ENCODE data around the gene TRUB1.

TRUB1 gene

DNA sequence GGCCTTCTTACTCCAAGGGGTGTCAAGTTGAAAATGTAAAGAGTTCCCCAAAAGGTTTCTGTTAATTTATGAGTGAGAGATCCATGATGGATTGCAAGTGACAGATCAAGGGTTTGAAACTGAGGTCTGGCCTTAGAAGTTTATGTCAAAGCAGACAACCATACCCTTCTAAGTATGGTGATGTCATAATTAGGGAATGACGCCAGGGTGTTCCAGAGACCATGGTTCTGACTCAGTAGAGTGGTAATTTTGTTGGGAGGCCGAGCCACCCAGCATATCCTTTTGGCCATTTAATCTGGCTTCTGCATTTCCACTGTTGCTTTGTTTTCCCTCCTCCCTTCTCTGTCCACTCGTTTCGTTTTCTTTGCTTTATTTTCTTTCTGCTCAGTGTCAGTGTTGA, 2.7 kb downstream of the TRUB1 start:
- peaks cover 57% of the 10 kb centered on the region for H3K36me3 Mint-ChIP-seq
- no peak overlapping the region for H3K4me3 Mint-ChIP-seq
- no peak overlapping the region for H3K27ac Mint-ChIP-seq

DNA sequence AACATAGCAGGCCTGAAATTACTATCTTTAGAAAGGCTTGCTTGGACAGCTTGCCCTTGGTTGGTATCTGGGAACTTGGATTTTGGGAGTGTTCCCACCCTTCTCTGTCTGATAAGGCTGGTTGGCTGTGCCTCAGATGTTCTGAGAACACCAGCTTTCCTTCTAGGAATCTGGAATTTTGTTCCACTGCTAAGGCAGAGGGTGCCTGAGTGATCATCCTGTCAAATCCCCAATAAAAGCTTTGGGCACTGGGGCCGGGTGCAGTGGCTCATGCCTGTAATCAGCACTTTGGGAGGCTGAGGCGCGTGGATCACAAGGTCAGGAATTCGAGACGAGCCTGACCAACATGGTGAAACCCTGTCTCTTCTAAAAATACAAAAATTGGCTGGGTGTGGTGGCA, 5.0 kb downstream of the TRUB1 start:
- ATAC-seq = no peak
- Mint-ChIP-seq H3K27ac (no peak overlapping the region), H3K9me3 (no peaks in the 10 kb centered on the region), H3K4me3 (no peak overlapping the region), H3K4me1 (peaks cover 27% of the 10 kb centered on the region), H3K36me3 (peaks cover 80% of the 10 kb centered on the region)
- DNase-seq (ENCODE audit: low spot score in 2 of 2) = no peak

More for the DNA sequence above, 2.7 kb downstream of the TRUB1 start:
- DNase-seq (ENCODE audit: low spot score in 2 of 2) (no peak), ATAC-seq (no peak)
- Mint-ChIP-seq H3K9me3 (no peaks in the 10 kb centered on the region), H3K4me1 (peaks cover 23% of the 10 kb centered on the region)

DNA sequence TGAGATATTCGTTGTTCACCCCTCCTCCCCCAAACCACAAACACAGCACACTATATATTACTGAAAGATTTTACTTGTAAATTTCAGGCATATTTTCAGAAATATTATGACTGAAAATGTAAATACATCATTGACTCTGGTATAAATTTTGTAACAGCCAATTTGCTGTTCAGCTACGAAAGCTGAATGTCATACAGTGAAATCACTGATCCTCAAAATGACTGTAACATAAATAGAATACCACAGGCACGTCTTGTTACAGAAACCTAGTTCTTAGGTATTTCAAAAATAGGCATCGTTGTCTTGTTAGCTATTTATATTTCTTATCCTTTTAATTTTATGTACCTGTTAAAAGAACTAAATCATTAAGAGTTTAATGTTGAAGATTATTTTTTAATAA, 15.1 kb downstream of the TRUB1 start:
- ATAC-seq (peak; percentile 55), DNase-seq (ENCODE audit: low spot score in 2 of 2) (no peak)
- Mint-ChIP-seq H3K36me3 (peaks cover 47% of the 10 kb centered on the region), H3K27ac (no peak overlapping the region), H3K9me3 (no peaks in the 10 kb centered on the region), H3K4me3 (no peak overlapping the region), H3K4me1 (peaks cover 56% of the 10 kb centered on the region)

DNA sequence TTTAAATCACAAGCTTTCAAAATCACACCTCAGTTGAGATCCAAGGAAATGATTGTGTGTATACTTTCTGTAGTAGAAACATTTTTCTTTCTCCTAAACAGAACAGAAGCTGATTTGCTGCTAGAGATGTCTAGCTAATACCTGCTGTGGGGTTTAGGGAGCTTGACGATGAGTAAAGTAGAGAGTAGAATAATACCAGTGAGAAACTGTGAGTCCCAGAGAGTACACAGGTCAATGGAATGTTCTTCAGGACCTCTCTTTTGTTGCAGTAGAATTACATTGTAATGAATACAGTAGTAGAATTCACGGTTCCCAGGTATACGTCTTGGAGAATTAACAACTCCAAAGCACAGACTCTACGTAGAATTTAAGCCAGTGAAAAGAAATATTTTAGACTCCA, 18.0 kb downstream of the TRUB1 start:
- Mint-ChIP-seq H3K27ac (no peak overlapping the region), H3K9me3 (no peaks in the 10 kb centered on the region), H3K4me3 (no peak overlapping the region), H3K4me1 (peaks cover 30% of the 10 kb centered on the region), H3K36me3 (peaks cover 34% of the 10 kb centered on the region)
- ATAC-seq (no peak), DNase-seq (ENCODE audit: low spot score in 2 of 2) (no peak)

DNA sequence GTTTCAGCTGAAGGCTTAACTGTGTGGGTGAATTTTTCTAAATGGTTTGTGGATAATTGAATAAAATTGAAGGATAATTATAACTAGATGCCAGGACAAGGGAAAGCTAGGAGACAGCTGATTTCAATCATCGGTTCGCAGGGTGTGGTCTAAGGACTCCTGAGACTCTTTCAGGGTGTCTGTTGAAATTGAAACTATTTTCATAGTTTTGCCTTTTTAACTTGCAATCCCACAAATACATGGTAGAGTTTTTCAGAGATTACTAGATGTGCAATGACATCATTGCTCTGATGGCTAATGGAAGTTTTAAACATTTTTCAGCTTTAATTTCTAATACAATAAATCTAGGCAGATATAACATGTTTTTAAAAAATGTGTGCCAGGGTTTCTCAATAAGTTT, 18.5 kb downstream of the TRUB1 start:
- ATAC-seq (peak; percentile 36), DNase-seq (ENCODE audit: low spot score in 2 of 2) (no peak)
- Mint-ChIP-seq H3K9me3 (no peaks in the 10 kb centered on the region), H3K27ac (no peak overlapping the region), H3K36me3 (peaks cover 34% of the 10 kb centered on the region), H3K4me3 (no peak overlapping the region), H3K4me1 (peaks cover 30% of the 10 kb centered on the region)

DNA sequence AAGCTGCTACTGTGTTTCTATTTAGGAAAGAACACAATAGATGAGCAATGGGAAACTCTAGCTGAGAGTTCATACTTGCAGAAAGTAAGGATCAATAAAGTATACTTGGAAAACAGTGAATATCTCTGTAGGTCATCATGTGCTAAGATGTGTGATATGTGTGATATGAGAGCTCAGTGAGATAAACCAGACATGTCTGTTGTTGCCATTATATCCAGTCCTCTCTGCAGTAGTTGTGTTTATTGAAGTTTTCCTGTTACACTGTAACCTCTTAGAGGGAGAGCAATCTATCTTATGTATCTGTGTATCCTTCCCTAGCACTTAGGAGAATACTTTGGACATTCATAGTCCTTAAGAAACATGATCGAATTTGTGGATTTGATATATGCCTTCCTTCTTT, 19.1 kb downstream of the TRUB1 start:
- ATAC-seq = no peak
- Mint-ChIP-seq H3K27ac (no peak overlapping the region), H3K9me3 (no peaks in the 10 kb centered on the region), H3K4me3 (no peak overlapping the region), H3K4me1 (peaks cover 30% of the 10 kb centered on the region), H3K36me3 (peaks cover 28% of the 10 kb centered on the region)
- DNase-seq (ENCODE audit: low spot score in 2 of 2) = no peak

DNA sequence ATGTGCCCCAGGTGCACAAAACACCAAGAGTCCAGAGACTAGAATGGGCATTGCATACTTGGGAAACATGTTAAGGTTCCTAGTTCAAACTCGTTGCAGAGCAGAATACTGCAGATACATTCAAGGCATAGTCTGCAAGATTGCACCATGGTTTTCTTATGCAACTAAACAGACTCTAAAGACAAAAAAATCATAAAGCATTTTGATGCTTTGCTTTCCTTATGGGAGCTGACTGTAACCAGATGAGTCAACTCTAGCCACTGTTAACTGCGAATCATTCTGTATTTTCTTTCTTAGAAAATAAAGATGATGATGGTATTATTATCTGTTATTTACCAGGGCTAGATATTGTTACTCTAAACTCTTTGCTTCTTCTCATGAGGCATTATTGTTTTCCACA, 19.7 kb downstream of the TRUB1 start:
- H3K9me3 Mint-ChIP-seq = no peaks in the 10 kb centered on the region
- peak; percentile 52 for ATAC-seq
- peaks cover 27% of the 10 kb centered on the region for H3K36me3 Mint-ChIP-seq
- DNase-seq (ENCODE audit: low spot score in 2 of 2) = no peak
- H3K4me3 Mint-ChIP-seq = no peak overlapping the region
- no peak overlapping the region for H3K27ac Mint-ChIP-seq
- H3K4me1 Mint-ChIP-seq = peaks cover 30% of the 10 kb centered on the region

DNA sequence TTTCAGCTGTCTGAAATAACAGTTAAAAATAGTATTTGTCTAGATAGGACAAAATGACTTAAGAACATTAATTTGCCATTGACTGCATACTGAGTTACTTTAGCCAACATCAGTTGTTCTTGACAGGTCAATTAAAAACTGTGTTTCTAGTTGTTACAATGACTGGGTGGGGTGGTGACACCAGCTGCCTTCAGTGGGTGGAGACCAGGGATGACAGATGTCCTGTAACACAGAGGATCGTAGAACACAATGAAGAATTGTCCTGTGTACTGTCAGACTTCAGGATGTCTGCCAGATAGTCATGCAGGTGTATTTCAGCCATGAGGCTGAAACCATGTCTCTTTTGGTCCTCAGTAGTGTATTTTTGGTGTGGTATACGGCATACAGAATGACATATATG, 24.4 kb downstream of the TRUB1 start:
- ATAC-seq (no peak), DNase-seq (ENCODE audit: low spot score in 2 of 2) (no peak)
- H3K27ac Mint-ChIP-seq = no peak overlapping the region
- H3K4me3 Mint-ChIP-seq = no peak overlapping the region
- H3K36me3 Mint-ChIP-seq = peaks cover 21% of the 10 kb centered on the region
- H3K9me3 Mint-ChIP-seq = no peaks in the 10 kb centered on the region
- H3K4me1 Mint-ChIP-seq = peaks cover 13% of the 10 kb centered on the region

DNA sequence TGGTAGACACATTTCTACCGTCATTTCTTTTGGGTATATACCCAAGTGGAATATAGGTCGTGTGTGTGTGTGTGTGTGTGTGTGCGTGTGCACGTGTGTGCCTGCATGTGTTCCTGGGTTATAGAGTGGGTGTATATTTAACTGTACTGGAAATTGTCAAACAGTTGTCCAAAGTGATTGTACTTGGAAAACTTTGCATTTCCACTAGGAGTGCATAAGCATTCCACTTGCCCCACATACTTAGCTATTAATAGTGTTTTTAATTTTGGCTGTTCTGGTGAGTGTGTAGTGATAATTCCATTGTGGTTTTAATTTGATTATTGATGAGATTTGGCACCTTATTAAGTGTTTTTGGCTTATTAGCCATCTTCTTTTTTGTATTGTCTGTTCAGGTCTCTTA, 25.9 kb downstream of the TRUB1 start:
- Mint-ChIP-seq H3K4me1 (peaks cover 18% of the 10 kb centered on the region), H3K36me3 (peaks cover 21% of the 10 kb centered on the region), H3K9me3 (no peaks in the 10 kb centered on the region), H3K4me3 (no peak overlapping the region), H3K27ac (no peak overlapping the region)
- ATAC-seq (no peak), DNase-seq (ENCODE audit: low spot score in 2 of 2) (no peak)

DNA sequence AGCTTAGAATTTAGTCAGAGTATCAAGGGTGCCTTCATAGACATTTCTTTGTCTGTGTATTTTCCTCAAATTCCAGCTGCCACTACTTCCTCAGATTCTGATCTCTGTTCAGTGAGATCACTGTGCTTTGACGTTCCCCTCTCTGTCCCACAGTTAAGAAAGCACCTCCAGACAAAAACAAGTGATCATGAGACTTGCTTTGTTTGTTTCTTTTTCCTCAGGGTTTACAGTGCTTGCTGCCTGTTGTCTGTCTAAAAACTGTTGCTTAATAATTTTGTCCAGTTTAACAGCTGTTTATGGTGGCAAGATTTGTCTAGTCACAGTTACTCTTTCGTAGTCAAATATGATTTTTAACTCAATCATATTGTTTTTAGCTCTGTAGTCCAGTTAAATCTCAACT, 29.1 kb downstream of the TRUB1 start:
- DNase-seq (ENCODE audit: low spot score in 2 of 2) (no peak), ATAC-seq (no peak)
- H3K4me3 Mint-ChIP-seq = no peak overlapping the region
- peaks cover 9% of the 10 kb centered on the region for H3K36me3 Mint-ChIP-seq
- peaks cover 26% of the 10 kb centered on the region for H3K4me1 Mint-ChIP-seq
- H3K9me3 Mint-ChIP-seq = no peaks in the 10 kb centered on the region
- H3K27ac Mint-ChIP-seq = peak overlapping the region; percentile 38

DNA sequence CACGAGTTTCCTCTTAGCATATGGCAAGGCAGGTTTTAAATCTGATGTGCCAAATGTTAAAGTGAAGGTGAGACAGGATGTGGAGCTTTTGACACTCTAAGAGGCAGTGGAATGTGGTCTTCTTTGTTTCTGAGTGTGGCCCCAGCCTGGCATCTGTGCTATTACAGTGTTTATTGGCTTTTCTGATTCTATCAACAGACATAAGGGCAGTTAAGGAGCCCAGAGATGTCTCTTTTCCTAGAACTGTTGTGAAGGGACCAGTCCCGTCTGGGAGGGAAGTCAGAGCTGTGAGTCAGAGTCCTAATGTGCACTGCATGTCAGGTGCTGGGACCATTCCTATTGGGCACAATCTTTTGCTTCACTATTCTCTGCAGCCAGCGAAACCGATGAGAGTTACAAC, 32.5 kb downstream of the TRUB1 start:
- peaks cover 26% of the 10 kb centered on the region for H3K4me1 Mint-ChIP-seq
- H3K4me3 Mint-ChIP-seq = no peak overlapping the region
- DNase-seq (ENCODE audit: low spot score in 2 of 2) (no peak), ATAC-seq (peak; percentile 54)
- peaks cover 35% of the 10 kb centered on the region for H3K36me3 Mint-ChIP-seq
- no peak overlapping the region for H3K27ac Mint-ChIP-seq
- H3K9me3 Mint-ChIP-seq = no peaks in the 10 kb centered on the region

DNA sequence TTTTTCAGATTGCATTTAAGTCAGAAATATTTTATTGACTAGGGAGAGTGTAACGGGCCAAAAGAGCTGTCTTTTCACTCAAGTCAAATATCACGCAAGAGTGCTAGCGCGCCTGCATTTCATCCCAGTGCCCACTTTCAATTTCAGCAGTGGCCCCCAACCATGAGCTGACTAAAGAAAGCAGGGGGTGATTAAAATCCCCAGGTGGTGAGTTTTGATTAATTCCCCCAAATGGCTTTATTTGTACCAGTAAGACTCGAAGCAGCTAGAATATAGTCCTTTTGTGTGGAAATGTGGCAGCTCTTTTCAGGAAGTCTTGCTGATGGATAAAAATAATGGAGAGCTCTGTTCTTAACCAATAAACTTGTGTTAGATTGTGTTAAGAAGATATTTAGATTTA, 35.3 kb downstream of the TRUB1 start:
- Mint-ChIP-seq H3K4me3 (no peak overlapping the region), H3K4me1 (peaks cover 9% of the 10 kb centered on the region), H3K36me3 (peaks cover 37% of the 10 kb centered on the region), H3K27ac (no peak overlapping the region), H3K9me3 (no peaks in the 10 kb centered on the region)
- ATAC-seq (no peak), DNase-seq (ENCODE audit: low spot score in 2 of 2) (no peak)

DNA sequence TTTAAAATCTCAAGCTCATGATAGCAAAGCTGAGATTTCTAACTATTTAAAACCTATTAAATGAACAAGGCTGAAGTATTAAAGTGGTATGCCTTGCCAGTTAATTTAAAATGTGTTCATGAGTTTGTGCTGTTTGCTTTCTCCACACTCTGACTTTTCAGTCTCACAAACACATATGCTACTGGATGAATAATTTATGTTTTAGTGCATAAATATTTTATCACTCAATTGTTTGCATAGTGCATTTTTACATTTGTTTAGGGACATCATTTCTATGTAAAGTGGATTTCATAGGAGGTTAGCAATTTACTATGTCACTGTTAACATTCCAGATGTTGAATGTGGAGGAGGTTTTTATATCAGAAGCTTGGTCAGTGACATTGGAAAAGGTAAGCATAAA, 36.0 kb downstream of the TRUB1 start:
- DNase-seq (ENCODE audit: low spot score in 2 of 2) (no peak), ATAC-seq (no peak)
- Mint-ChIP-seq H3K4me3 (no peak overlapping the region), H3K9me3 (no peaks in the 10 kb centered on the region), H3K4me1 (peaks cover 8% of the 10 kb centered on the region), H3K36me3 (peaks cover 39% of the 10 kb centered on the region), H3K27ac (no peak overlapping the region)

DNA sequence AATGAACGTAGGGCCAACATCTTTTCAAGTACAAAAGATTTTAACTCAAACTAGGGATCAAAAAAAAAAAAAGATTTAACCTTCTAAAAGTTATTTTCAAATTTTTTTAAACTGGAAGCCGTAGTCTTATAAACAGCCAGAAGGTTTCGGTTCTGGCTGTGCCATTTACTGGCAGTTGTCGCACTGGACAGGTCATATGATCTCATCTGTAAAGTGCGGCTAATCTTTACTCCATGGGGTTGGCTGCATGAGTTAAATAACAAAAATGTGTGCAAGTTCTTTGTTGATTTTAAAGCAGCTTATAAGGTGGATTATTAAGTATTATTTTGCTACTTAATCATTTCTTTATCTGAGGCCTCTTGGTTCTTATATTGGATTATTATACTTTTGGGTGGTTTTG, 36.6 kb downstream of the TRUB1 start:
- H3K27ac Mint-ChIP-seq = no peak overlapping the region
- DNase-seq (ENCODE audit: low spot score in 2 of 2) (no peak), ATAC-seq (no peak)
- no peaks in the 10 kb centered on the region for H3K9me3 Mint-ChIP-seq
- H3K36me3 Mint-ChIP-seq = peaks cover 46% of the 10 kb centered on the region
- peaks cover 8% of the 10 kb centered on the region for H3K4me1 Mint-ChIP-seq
- no peak overlapping the region for H3K4me3 Mint-ChIP-seq

DNA sequence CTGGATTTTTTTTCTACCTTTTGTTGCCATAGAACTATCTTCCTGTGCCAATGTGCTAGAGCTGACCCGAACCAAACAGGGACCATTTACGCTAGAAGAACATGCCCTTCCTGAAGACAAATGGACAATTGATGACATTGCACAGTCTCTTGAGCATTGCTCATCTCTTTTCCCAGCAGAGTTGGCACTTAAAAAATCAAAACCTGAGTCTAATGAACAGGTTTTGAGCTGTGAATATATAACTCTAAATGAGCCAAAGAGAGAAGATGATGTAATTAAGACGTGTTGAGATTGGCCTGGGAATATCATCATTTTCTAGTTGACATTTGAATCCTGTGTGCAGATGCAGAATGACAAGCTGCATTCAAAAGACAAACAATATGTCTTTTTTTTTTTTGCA, 37.1 kb downstream of the TRUB1 start:
- no peak for DNase-seq (ENCODE audit: low spot score in 2 of 2)
- no peak for ATAC-seq
- Mint-ChIP-seq H3K9me3 (no peaks in the 10 kb centered on the region), H3K27ac (no peak overlapping the region), H3K4me3 (no peak overlapping the region), H3K4me1 (peaks cover 8% of the 10 kb centered on the region), H3K36me3 (peaks cover 49% of the 10 kb centered on the region)

DNA sequence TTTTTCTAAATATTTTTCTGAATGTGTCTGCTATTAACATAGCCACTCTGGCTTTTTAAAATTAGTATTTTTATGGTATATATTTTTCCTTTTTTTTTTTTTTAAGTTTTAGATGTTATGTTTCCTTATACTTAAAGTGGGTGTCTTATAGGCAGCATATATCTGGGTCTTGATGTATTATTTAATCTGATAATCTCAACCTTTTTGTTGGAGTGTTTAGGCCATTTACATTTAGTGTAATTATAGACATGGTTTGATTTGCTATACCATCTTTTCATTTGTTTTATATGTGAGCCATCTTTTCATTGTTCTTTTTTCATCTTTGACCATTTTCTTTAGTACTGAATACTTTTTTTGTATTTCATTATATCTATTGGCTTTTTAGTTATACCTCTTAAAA, 45.0 kb downstream of the TRUB1 start:
- Mint-ChIP-seq H3K36me3 (peaks cover 17% of the 10 kb centered on the region), H3K9me3 (peaks cover 11% of the 10 kb centered on the region), H3K4me3 (no peak overlapping the region), H3K4me1 (no peaks in the 10 kb centered on the region), H3K27ac (no peak overlapping the region)
- DNase-seq (ENCODE audit: low spot score in 2 of 2) (no peak), ATAC-seq (no peak)

DNA sequence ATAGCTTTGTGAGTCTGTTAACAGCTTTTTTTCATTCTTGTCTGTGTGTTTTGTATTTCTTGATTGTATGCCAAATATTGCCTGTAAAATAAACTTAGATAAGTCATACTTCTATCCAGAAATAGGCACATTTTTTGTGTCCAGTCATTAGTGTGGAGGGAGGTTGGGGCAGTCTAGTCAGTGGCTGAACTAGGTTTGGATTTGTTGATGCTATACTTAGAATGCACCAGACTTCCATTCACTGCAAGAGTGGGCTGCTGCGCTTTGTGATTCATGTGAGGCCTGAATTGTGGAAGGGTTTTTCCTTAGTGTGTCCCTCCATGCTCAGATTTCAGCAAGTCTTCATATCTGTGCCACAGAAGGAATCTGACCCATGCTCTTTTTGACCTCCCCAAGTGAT, 50.0 kb downstream of the TRUB1 start:
- DNase-seq (ENCODE audit: low spot score in 2 of 2) (no peak), ATAC-seq (no peak)
- H3K4me3 Mint-ChIP-seq = no peak overlapping the region
- H3K27ac Mint-ChIP-seq = no peak overlapping the region
- no peaks in the 10 kb centered on the region for H3K4me1 Mint-ChIP-seq
- peaks cover 11% of the 10 kb centered on the region for H3K9me3 Mint-ChIP-seq
- H3K36me3 Mint-ChIP-seq = peaks cover 6% of the 10 kb centered on the region
